Testis (tissue), 2 donors: Measurements from ENCODE around the gene MSMB.
"Not testable (repeated sequence)": the region's sequence is repeated elsewhere in the genome, so short reads cannot be mapped to it uniquely, and the experiment has no call there.

Experiments
- POLR2A ChIP-seq: fragments of 450-650 bp; IDR thresholded peaks from one replicate; pipeline ENCODE4 v1.6.1; 2017; ENCODE audit warnings: antibody characterized with exemption, mild to moderate bottlenecking, moderate library complexity
- TF ChIP-seq, protein P1 (sequence below), 3 experiments: fragments of 450-650 bp in 2 of 3; fragments of 200-600 bp in 1 of 3; sonication (generic) in 1 of 3; IDR thresholded peaks; one replicate each; pipeline ENCODE4 v1.5.1; 2016 to 2019; ENCODE audit warnings: antibody characterized with exemption in 3 of 3, mild to moderate bottlenecking in 2 of 3, moderate library complexity in 1 of 3

- not testable (repeated sequence) for TF ChIP-seq POLR2A
- TF ChIP-seq, protein P1, sequence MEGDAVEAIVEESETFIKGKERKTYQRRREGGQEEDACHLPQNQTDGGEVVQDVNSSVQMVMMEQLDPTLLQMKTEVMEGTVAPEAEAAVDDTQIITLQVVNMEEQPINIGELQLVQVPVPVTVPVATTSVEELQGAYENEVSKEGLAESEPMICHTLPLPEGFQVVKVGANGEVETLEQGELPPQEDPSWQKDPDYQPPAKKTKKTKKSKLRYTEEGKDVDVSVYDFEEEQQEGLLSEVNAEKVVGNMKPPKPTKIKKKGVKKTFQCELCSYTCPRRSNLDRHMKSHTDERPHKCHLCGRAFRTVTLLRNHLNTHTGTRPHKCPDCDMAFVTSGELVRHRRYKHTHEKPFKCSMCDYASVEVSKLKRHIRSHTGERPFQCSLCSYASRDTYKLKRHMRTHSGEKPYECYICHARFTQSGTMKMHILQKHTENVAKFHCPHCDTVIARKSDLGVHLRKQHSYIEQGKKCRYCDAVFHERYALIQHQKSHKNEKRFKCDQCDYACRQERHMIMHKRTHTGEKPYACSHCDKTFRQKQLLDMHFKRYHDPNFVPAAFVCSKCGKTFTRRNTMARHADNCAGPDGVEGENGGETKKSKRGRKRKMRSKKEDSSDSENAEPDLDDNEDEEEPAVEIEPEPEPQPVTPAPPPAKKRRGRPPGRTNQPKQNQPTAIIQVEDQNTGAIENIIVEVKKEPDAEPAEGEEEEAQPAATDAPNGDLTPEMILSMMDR (IDR thresholded peaks at IDR 0.05), result not testable (repeated sequence)
These were observed 46.1 kb downstream of the MSMB start for GRCh38 chr10:45999955-46000354.
